HG02588 (cell line): ENCODE measurements around the gene ERCC1.

Source experiments
- ATAC-seq: cut with Tn5 transposase; IDR thresholded peaks from one replicate; pipeline ENCODE4 v1.9.1; 2021; ENCODE audit warnings: mild to moderate bottlenecking, moderate library complexity; ENCODE audit not compliant: unreplicated experiment

ERCC1 gene

DNA sequence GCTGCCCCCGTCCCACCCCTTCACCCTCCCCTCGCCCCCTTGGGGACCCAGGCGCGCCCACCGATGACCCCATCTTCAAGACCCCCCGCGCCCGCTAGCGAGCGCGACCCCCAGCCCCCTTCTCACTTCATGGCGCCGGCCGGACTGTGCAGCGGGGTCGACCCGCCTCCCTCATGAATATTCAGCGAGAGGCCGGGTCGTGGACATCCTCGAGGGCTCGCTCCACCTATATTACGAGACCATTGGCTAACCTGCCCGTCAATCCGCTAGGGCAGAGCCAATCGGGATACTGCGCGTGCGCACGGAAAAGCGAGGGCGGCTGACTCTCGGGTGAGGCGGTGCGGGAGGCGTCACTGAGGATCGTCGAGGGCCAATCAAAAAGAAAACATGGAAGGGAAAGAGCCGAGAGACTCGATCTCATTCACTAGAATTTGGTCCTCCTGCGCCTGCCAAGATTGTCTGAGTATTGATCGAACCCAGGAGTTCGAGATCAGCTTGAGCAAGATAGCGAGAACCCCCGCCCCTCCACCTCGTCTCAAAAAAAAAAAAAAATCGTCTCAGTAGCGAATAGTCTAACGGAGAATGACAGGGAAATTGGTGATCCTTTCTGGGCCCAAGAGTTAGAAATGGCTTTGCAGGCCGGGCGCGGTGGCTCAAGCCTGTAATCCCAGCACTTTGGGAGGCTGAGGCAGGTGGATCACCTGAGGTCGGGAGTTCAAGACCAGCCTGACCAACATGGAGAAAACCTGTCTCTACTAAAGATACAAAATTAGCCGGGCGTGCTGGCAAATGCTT lies 53.1 kb downstream of the ERCC1 start, which contains the start of gene ERCC2:
ERCC2 (minus strand) TSS at position 164 of the 795 bp plus-strand sequence; CDS start at position 131, 33 bp downstream.
- peak; percentile 95 for ATAC-seq

DNA sequence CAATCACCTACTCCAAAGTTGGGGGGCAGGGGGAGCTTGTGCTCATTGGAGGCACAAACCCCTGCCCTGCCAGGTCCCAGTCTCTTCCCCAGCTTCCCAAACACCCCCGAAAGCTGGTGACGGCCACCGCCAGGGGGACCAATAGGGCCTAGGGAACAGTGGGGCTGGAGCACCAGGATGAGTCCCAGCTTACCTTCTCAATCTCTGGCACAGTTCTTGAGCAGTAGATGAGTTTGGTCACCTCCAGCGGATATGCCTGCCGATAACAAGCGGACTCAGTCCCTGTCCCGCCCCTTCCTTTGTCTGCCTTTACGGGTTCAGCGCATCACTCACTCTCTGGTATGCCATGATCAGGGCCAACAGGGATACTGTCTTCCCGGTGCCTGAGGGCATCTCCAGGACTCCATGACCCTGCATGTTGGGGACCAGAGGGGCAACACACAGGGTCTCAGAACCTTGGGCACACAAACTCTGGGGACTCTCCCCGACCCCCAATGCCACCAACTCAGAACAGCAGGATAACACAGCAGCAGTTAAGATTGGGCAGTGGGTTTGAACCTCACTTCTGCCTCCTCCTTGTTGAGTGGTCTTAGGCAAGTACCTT lies 54.9 kb downstream of the ERCC1 start:
- no peak for ATAC-seq

DNA sequence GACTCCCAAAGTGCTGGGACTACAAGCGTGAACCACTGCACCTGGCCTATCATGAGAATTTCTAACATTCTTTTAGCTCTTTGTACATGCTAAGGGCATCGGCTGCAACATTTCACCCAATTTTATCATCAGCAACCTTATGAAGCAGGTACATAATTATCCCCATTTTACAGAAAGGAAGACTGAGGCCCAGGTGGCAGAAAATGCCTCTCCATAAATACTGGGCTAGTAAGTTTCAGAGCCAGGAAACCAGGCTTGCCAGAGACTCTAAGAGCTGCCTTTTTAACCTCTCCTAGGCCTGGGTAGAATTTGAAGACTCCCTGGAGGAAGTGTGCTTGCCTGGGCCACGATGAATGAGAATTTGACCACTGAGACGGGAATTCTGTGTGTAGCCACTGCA lies 55.6 kb downstream of the ERCC1 start:
- no peak for ATAC-seq

DNA sequence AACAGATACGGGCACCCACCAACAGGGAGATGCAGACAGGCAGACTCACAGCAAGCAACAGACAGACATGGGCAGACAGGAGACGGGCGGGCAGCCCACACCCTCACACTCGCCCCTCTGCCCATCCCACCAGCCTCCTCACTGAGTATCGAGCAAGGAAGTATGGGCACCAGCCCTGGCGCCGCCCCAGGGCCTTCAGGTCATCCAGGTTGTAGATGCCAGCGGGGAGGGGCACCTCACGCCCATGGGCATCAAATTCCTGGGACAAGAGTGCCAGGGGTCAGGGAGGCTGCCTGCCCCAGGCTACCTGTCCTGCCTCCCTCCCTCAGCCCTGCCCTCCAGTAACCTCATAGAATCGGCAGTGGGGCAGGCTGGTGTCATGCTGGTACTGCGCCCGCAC lies 59.0 kb downstream of the ERCC1 start:
- ATAC-seq: no peak

DNA sequence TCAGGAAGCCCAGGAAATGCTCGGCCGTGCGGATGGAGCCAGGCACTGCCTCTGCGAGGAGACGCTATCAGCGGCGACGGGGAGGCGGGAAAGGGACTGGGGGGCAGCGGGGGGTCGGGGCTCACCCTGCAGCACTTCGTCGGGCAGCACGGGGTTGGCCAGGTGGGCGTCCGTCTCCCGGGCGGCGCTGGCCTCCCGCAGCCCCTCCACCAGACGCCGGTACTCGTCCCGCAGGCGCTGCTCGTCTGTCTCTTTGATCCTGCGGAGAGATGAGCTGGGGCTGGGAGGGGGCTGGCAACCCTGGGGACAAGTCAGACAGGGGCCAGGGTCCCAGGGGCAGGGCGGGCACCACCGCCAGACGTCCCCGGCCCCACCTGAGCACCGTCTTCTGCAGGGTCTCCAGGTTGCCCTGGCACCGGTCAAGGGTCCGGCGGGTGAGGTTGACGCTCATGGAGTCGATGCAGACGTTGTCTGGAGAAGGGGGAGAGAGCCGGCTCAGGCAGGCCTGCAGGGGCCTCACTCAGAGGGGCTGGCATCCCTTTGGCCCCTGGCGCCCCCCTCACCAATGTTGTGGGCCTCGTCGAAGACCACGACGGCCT lies 59.8 kb downstream of the ERCC1 start:
- ATAC-seq: no peak

DNA sequence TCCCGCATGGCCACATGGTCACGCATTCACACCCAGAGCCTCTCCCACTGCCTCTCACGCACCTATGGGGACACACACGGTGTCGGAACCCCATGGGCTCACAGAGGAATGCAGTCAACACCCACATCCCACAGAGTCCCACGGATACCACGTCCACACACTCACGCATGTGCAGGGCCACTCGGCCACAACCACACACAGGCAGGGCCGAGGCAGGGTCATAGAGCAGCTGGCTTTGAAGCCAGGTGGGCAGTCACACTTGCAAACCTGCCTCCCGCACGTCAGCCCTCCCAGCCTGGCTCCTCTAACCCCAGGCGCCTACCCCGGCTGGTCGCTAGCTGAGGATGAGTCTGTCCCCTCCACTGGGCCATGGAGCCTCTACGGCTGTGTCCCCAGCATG lies 61.4 kb downstream of the ERCC1 start:
- no peak for ATAC-seq

DNA sequence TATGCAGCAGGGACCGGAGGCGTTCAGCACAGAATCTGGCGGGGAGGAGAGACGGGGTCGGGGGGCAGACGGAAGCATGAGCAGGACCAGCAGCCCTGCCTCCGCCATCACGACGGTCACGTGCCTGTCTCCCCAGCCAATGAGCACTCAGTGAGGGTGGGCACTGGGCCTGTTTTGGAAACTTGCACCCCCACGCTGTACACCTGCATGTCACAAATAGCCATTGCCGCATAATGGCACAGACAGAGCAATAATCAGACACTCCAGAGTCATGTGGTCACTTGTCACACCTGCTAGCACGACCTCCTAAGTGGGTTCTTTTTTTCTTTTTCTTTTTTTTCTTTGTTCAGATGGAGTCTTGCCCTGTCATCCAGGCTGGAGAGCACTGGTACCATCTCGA lies 62.1 kb downstream of the ERCC1 start:
- no peak for ATAC-seq

DNA sequence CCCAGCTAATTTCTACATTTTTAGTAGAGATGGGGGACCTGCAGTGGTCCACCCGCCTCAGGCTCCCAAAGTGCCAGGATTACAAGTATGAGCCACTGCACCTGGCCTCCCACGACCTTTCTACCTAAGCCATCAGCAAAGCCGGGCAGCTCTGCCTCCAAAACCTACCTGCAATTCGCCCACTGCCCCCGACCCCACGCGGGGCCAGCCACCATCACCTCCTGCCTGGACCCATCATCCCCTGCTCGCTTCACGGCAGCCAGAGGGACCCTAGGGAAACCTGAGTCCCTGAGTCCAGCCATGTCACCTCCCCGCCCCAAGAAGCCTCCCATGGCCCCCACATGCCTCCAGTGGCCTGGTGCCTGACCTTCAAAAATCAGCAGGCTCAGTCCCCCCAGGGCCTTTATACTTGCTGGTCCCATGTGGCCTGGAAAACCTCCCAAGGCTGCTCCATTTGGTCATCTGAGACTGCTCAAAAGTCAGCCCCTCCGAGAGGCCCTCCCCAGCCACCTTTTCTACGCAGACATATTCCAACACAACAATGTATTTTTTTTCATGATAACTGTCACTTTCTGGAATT lies 65.4 kb downstream of the ERCC1 start:
- no peak for ATAC-seq

DNA sequence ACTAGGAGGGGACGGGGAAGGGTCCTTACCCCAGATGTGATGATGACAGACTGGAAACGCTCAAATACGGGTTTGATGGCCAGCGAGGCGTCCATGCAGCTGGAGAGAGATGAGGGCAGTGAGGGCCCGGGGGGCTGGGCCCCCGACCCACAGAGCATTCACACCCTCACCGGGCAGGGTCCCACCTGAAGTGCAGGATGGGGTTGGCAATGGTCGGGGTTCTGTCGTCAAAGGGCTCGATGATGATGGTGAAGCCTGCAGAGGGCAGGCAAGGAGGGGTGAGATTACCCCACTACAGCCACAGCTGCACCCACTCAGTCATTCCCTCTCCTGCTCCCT lies 66.3 kb downstream of the ERCC1 start:
- no peak for ATAC-seq
